GM18505 (cell line): Measurements from ENCODE around the gene PKNOX2.
"Not testable (repeated sequence)": the region's sequence is repeated elsewhere in the genome, so short reads cannot be mapped to it uniquely, and the experiment has no call there.

Source experiments
- ATAC-seq: cut with Tn5 transposase; IDR thresholded peaks from one replicate; pipeline ENCODE4 v1.9.1; 2021; ENCODE audit not compliant: unreplicated experiment
- POLR2A ChIP-seq: IDR thresholded peaks from 4 replicates; pipeline ENCODE4 v1.6.1; 2011; ENCODE audit warnings: borderline replicate concordance; ENCODE audit not compliant: insufficient read depth, insufficient read length; ENCODE audit errors: extremely low read depth

PKNOX2 gene

DNA sequence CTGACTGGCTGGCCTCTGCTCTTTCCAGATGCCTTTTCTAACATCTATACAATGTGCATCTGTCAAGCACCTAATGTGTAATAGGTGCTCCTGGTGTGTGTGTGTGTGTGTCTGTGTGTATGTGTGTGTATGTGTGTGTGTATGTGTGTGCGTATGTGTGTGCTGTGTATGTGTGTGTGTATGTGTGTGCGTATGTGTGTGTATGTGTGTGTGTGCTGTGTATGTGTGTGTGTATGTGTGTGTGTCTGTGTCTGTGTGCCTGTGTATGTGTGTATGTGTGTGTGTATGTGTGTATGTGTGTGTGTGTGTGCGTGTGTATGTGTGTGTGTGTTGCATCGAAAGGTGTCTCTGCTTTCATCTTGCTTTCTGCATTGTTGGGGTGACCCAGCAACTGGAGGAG is 57.9 kb downstream of the PKNOX2 start:
- no peak for TF ChIP-seq POLR2A
- ATAC-seq = no peak

DNA sequence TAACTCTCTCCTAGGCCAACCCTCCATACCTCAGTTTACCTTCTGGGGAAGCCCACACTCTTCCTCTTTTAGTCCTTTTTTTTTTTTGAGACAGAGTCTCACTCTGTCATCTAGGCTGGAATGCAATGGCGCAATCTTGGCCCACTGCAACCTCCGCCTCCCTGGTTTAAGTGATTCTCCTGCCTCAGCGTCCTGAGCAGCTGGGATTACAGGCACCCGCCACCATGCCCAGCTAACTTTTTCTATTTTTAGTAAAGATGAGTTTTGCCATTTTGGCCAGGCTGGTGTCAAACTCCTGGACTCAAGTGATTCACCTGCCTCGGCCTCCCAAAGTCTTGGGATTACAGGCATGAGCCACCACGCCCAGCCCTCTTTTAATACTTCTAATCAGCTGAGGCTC is 58.6 kb downstream of the PKNOX2 start:
- not testable (repeated sequence) for ATAC-seq

DNA sequence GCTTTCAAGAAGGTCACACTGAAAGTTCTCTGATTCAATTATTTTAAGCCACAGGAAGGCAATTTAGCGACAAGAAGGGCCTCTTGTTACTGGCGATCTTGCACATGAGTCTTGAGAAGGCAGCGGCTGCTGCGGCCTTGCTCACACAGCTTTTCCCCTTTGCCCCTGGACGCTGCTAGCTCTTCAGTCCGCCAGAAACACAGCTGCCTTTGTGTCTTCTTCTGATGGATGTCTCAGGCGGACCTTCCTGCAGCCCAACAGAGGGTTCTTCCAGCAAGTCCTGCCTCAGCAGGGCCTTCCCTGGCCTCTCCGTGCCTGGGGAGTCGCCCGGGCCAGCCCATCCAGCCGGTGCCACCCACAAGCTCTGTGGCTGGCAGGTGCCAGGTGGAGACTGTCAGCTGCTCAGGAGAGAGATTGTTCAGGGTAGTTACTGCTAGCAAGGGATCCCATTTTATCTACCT is 59.4 kb downstream of the PKNOX2 start:
- no peak for ATAC-seq
- no peak for TF ChIP-seq POLR2A

DNA sequence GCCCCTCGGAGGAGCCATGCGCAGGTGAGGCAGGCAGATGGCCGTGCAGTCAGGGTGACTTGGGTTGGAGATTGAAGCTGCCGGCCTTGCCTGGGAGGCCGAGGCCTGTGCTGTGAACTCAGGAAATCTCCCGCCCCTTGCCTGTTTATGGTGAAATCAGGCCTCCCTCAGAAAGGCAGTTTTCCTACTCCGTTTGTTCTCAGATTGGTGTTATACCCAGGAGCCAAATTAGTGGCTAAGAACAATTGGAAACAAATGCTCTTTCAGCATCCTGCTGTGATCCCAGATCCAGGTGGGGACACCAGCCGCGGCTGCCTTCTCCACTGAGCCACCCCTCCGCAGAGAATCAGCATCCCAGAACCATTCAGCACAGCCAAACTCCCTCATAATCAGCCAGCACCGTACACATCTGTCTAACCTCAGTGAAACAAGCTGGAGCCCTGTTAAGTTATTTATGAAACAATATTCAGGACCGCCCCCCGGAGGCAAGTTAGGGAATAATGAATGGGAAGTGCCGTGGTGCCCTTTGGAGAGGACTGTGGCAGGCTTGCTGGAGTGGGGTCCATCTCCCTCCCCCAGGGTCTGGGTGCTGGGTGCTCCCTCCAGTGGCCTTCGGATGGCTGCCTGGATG is 60.0 kb downstream of the PKNOX2 start:
- no peak for ATAC-seq

DNA sequence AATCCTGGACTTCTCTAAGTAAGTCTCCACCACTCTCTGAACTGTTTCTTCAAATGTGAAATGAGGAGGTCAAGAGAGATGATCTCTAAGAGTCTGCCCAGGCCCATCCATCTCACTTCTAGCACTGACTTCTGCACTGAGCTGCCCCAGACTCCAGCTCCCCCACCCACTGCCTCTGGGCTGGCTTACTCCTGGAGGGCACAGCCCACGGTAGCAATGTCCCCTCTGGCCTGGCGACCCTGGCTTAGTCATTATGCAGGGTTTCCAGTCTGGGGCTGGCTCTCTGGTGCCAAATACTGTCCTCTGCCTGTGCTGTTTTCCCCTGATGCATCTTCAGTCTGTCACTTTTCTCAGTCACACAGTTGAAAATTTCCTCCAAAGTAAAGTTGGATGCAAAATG is 60.9 kb downstream of the PKNOX2 start:
- TF ChIP-seq POLR2A = no peak
- ATAC-seq = no peak

More for the DNA sequence above, 60.0 kb downstream of the PKNOX2 start:
- no peak for TF ChIP-seq POLR2A

DNA sequence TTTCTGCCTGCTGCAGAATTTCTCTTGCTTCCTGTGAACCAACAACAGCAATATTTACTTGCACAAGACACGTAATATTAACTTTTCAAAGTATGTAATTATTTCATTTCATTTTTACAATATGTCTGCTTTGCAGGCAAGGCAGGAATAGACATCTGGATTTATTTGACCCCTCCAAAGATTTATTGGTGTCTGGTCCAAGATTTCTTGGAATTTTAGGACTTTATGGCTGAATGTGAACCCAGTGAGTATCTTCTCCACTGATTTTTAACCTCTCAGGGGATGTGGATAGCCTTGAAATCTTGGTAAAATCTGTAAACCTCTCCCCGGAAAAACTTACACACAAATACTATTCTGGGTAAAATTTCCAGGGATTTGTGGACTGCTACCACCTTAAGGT is 61.5 kb downstream of the PKNOX2 start:
- ATAC-seq = no peak
- TF ChIP-seq POLR2A = no peak

DNA sequence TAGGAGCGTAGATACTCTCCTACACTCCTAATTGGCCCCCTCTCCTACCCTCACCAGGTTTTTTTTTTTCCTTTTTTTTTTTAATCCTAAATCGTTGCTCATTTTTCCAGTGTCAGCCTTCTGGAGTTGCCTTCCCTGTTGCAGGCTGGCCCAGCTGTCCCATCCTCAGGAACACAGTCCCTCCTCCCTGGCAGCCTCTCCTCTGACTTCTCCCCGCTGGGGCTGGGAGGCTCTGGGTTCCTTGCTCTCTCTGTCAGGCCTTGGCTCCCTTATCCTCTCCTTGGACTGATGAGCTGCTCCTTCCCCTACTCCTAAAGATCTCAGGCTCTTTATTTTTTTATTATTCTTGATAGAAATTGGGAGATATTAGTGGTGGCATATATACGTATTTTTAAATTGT is 62.2 kb downstream of the PKNOX2 start:
- TF ChIP-seq POLR2A = no peak
- no peak for ATAC-seq

DNA sequence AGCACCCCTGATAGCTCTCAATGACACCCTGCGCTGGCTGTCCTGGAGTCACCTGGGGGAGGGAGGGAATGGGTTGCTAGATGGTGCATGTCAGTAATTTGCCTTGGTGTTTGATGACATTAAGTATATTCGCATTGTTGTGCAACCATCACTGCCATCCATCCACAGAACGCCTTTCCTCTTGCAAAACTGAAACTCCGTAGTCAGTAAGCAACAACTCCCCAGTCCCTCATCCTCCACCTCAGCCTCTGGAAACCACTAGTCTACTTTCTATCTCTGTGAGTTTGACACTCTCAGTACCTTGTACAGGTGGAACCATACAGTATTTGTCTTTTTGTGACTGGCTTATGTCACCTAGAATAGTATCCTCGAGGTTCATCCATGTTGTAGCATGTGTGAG is 62.6 kb downstream of the PKNOX2 start:
- no peak for ATAC-seq
- TF ChIP-seq POLR2A = no peak

DNA sequence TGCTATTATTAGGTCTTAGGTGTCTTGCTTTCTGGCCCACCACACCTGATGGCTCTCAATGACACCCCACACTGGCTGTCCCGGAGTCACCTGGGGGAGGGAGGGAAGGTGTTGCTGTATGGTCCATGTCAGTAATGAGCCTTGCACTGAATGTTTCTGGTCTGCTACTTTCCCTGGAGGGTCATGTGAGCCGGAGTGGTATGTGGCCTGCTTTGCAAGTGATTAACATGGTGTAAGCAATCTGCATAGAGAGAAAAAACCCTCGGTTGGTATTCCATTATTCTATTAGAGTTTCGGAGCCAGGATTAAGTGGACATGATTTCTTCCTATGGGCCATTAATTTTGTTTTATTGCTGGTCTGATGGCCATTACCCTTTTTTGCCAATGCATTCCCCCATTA is 63.9 kb downstream of the PKNOX2 start:
- ATAC-seq = no peak
- TF ChIP-seq POLR2A = no peak

DNA sequence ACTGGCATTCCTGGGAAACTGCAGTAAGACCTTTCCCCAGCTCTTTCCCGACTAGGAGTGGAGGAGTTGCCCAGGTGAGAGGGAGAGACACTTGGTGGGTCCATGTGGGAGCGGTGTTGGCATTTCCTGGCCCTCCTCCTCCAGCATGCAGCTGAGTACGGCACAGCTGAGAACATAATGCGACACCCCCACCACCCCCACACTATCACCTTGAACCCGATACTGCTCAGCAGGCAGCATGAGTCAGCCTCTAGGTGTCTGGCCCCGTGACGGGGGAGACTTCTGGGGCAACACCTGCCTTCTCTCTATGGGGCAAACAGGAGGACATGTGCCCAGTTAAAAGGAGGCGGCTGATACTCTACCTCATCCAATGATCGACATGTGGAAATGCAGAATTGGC is 64.4 kb downstream of the PKNOX2 start:
- ATAC-seq = no peak
- no peak for TF ChIP-seq POLR2A

DNA sequence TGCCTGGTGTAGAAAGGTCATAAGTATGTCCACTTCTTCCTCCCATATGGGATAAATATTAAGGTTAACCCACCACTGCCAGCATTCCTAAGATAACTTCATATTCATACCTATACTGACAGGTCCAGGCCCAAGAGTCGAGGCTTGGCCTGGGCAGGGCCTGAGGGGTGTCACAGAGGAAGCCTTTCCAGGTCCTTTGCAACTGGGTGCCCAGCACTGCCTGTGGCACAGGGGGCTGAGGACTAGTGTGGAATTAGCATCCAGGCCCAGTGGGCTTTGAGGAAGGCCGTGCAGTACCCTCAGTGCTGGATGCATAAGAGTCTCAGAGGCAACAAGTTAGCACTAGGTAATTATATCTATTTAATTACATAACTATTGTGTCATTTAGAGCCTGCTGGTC is 65.4 kb downstream of the PKNOX2 start:
- no peak for ATAC-seq
- TF ChIP-seq POLR2A = no peak

DNA sequence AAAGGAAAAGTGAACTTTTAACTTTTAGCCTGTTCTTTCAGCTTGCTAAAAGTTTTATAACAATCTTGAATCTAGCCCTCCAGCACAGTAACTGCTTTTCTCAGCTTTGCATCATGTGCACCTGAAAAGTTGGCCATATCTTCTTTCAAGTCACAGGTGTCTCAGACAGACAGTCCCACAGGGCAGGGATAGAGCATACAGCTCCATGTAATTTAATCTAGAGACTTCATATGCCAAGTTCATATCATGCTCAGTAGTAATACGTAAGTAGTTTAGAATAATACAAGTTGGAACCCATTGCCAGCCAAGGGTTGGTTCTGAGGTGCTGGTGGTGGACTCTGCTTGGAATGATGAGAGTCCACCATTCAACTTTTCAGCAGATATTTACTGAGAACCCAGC is 68.6 kb downstream of the PKNOX2 start:
- TF ChIP-seq POLR2A = no peak
- ATAC-seq = no peak

DNA sequence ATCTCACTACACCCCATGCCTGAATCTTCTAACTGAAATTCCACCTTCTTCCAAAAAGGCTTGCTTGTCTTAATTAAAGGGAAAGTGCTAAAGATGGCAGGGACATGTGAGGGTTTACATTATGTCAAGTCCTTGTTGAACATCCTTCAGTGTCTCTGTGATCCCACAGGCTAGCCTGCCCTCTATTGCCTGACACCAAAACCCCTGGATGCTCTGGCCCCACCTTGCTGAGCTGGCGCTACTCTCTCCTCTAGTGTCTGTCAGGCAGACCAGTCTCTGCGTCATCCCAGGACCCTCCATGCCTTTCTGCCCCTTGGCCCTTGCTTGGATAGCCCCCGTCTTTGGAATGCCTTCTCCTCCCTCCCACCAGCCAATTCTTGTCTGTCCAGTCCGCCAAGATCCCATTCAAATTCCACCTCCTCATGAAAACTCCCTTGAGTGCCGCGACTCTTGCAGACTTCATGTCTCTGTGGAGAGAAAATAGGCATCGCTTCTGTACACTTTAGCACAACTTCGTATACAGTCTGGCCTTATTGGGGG is 69.3 kb downstream of the PKNOX2 start:
- ATAC-seq = no peak

DNA sequence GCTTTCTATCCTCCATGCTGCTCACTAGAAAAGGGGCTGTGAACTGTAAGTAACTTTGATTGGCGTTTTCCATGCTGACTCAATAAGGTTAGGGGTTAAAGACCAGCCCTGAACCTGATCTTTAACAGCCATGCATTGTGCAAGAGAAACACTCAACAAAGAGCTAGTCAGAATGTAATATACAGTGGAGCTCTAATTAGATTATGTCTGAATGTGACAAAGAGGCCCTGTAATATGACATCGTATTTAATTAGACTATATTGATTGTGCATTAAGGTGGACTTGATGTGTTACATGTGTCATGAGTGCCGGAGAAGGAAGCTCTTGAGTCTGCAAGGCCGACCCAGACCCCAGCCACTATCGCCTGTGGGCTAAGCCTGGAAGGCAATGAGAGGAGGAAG is 70.5 kb downstream of the PKNOX2 start:
- ATAC-seq = no peak
- no peak for TF ChIP-seq POLR2A

More for the DNA sequence above, 69.3 kb downstream of the PKNOX2 start:
- no peak for TF ChIP-seq POLR2A
